Rectal smooth muscle tissue (tissue), 1 donor: ENCODE results near the gene WBP2NL.

Experiments
- H3K27ac ChIP-seq: one replicate; pipeline ENCODE4 v1.7.0; 2013; ENCODE audit warnings: low read depth, low read length, inconsistent platforms
- H3K27me3 ChIP-seq: one replicate; pipeline ENCODE4 v1.7.0; 2013; ENCODE audit warnings: low read length; ENCODE audit not compliant: control insufficient read depth, insufficient read depth
- H3K36me3 ChIP-seq: one replicate; pipeline ENCODE4 v1.7.0; 2013; ENCODE audit warnings: low read length; ENCODE audit not compliant: control insufficient read depth, insufficient read depth
- H3K4me1 ChIP-seq: one replicate; pipeline ENCODE4 v1.7.0; 2013; ENCODE audit warnings: low read length; ENCODE audit not compliant: control insufficient read depth, insufficient read depth
- H3K4me3 ChIP-seq: one replicate; pipeline ENCODE4 v1.7.0; 2013; ENCODE audit warnings: low read length
- H3K9ac ChIP-seq: one replicate; pipeline ENCODE4 v1.7.0; 2013; ENCODE audit warnings: low read length

WBP2NL gene

DNA sequence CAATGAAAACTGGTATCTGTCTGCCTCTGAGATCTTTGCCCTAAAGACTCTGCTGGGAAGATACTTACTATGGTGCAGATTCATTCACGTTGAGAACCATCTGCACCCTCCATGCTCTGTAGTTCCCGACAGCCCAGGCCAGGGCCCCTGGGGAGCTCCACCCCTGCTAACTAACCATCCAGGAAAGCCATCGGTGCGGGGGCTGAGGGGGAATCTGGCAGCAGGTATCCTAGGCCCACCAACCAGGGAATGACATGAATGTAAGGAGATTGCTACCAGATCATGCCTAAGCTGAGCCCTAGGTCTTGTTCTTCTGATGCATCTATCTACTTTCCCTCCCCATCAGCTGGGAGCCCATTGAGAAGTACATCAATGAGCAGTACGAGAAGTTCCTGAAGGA, 11.3 kb upstream of the WBP2NL start:
- H3K27ac ChIP-seq: no peak overlapping the region
- no peak overlapping the region for H3K4me3 ChIP-seq
- H3K9ac ChIP-seq: no peak overlapping the region
- H3K27me3 ChIP-seq: no peaks in the 10 kb centered on the region
- H3K4me1 ChIP-seq: no peaks in the 10 kb centered on the region
- no peaks in the 10 kb centered on the region for H3K36me3 ChIP-seq

DNA sequence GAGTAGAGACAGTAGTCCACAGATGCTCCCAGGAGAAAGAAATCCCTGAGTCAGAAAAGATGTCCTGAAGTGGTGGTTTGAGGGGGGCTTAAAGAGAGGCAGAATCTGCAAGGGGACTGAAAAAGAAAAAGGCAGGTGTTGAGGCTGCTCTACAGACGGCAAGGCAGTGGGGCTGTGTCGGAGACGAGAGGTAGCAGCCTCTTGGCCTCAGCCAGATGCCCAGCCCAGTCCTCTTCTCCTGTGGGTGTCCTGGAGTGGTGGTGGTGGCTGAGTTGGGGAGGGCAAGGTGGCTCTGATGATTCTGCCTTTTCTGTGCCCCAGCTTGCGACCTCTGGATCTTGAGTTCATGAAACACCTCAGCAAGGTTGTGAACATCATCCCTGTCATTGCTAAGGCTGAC, 9.3 kb upstream of the WBP2NL start:
- H3K27ac ChIP-seq: no peak overlapping the region
- no peaks in the 10 kb centered on the region for H3K27me3 ChIP-seq
- no peaks in the 10 kb centered on the region for H3K36me3 ChIP-seq
- H3K9ac ChIP-seq: no peak overlapping the region
- no peak overlapping the region for H3K4me3 ChIP-seq
- no peaks in the 10 kb centered on the region for H3K4me1 ChIP-seq

DNA sequence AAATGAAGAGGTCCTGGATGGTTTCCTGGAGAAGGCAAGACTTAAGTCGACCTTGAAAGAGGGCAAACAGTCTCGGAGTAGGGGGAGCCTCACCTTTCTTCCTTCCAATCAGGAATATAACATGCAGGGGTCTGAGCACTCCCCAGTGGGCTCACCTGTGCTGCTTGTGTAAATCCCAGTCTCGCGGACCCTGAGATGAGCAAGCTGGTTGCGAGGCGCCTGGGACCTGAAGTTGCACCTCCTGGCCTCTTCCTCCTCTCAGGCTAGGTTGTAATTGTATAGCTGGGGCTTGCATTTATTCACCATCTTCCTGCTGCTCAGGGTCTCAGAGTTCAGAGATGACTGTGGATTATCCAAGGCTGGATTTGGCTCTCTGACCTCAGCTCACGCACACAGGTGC, 7.5 kb upstream of the WBP2NL start:
- no peak overlapping the region for H3K4me3 ChIP-seq

GRCh38 chr22:41992496-41992895, 6.1 kb upstream of the WBP2NL start:
- H3K4me3 ChIP-seq: no peak overlapping the region
- H3K36me3 ChIP-seq: no peaks in the 10 kb centered on the region
- H3K9ac ChIP-seq: no peak overlapping the region
- no peaks in the 10 kb centered on the region for H3K4me1 ChIP-seq
- no peaks in the 10 kb centered on the region for H3K27me3 ChIP-seq
- no peak overlapping the region for H3K27ac ChIP-seq

More for the DNA sequence above, 7.5 kb upstream of the WBP2NL start:
- Histone ChIP-seq H3K9ac (no peak overlapping the region), H3K36me3 (no peaks in the 10 kb centered on the region), H3K4me1 (no peaks in the 10 kb centered on the region), H3K27ac (no peak overlapping the region), H3K27me3 (no peaks in the 10 kb centered on the region)

- Histone ChIP-seq H3K36me3 (no peaks in the 10 kb centered on the region), H3K27me3 (no peaks in the 10 kb centered on the region), H3K4me3 (no peak overlapping the region), H3K4me1 (no peaks in the 10 kb centered on the region), H3K9ac (no peak overlapping the region), H3K27ac (no peak overlapping the region)
These were observed 3.4 kb upstream of the WBP2NL start for GRCh38 chr22:41995211-41995610.

DNA sequence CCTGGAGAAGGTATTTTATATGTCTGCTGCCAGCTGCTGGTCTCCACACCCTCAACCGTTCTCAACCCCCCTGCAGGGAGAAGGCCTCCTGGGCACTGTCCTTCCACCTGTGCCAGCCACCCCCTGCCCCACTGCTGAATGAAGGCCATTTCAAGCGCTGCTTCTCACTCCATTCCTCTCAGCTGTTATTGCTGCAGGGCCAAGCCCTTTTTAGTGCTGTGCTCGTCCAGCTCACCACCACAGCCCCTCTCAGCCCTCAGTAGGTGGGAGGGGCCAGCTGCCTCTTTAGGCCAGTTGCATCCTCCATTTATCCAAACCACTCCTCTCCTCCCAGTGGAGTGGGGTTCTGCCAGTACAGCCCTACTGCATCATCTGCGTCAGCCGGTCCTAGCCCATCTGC, 1.8 kb upstream of the WBP2NL start:
- H3K27me3 ChIP-seq: no peaks in the 10 kb centered on the region
- H3K36me3 ChIP-seq: no peaks in the 10 kb centered on the region
- no peak overlapping the region for H3K27ac ChIP-seq
- no peaks in the 10 kb centered on the region for H3K4me1 ChIP-seq
- H3K9ac ChIP-seq: no peak overlapping the region
- no peak overlapping the region for H3K4me3 ChIP-seq

DNA sequence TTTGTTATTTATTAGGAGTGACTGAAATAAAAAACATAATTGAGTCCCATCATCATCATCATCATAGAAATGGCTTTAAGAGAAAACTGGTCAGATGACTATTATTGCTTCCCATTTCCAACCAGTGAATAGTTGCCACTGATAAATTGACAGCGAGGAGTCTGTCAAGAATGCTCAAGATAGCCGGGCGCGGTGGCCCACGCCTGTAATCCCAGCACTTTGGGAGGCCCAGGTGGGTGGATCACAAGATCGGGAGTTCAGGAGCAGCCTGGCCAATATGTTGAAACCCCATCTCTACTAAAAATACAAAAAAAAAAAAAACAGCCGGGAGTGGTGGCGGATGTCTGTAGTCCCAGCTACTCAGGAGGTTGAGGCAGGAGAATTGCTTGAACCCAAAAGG, 1.9 kb downstream of the WBP2NL start:
- H3K27ac ChIP-seq: no peak overlapping the region
- no peaks in the 10 kb centered on the region for H3K4me1 ChIP-seq
- H3K36me3 ChIP-seq: no peaks in the 10 kb centered on the region
- H3K9ac ChIP-seq: no peak overlapping the region
- no peak overlapping the region for H3K4me3 ChIP-seq
- H3K27me3 ChIP-seq: no peaks in the 10 kb centered on the region

GRCh38 chr22:42001121-42001520, 2.5 kb downstream of the WBP2NL start:
- H3K27me3 ChIP-seq: no peaks in the 10 kb centered on the region
- H3K4me3 ChIP-seq: no peak overlapping the region
- no peak overlapping the region for H3K9ac ChIP-seq

GRCh38 chr22:42001706-42002105, 3.1 kb downstream of the WBP2NL start:
- Histone ChIP-seq H3K4me3 (no peak overlapping the region), H3K9ac (no peak overlapping the region), H3K27me3 (no peaks in the 10 kb centered on the region), H3K27ac (no peak overlapping the region), H3K4me1 (no peaks in the 10 kb centered on the region), H3K36me3 (no peaks in the 10 kb centered on the region)

More at GRCh38 chr22:42001121-42001520, 2.5 kb downstream of the WBP2NL start:
- no peaks in the 10 kb centered on the region for H3K4me1 ChIP-seq
- H3K36me3 ChIP-seq: no peaks in the 10 kb centered on the region
- H3K27ac ChIP-seq: no peak overlapping the region

DNA sequence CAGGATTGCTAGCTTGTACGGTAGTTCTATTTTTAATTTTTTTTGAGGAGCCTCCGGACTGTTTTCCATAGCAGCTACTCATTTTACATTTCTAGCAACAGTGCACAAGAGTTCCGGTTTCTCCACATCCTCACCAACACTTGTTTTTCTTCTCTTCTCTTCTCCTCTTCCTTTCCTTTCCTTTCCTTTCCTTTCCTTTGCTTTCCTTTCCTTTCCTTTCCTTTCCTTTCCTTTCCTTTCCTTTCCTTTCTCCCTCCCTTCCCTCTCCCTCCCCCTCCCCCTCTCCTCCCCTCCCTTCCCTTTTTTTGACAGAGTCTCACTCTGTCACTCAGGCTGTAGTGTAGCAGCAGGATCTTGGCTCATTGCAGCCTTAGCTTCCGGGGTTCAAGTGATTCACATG, 9.3 kb downstream of the WBP2NL start:
- Histone ChIP-seq H3K9ac (no peak overlapping the region), H3K4me3 (no peak overlapping the region), H3K27me3 (no peaks in the 10 kb centered on the region), H3K27ac (no peak overlapping the region), H3K4me1 (no peaks in the 10 kb centered on the region), H3K36me3 (no peaks in the 10 kb centered on the region)

DNA sequence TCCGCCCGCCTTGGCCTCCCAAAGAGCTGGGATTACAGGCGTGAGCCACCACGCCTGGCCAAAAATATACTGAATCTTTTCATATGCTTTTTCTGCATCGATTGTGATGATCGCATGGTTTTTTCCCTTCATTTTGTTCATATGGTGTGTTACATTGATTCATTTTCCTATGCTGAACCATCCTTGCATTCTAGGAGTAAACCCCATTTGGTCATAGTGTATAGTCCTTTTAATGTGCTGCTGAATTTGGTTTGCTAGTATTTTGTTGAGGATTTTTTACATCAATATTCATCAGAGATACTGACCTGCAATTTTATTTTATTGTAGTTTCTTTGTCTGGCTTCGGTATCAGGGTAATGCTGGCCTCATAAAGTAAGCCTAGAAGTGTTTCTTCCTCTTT, 12.2 kb downstream of the WBP2NL start:
- no peak overlapping the region for H3K9ac ChIP-seq
- H3K27me3 ChIP-seq: no peaks in the 10 kb centered on the region
- H3K4me3 ChIP-seq: no peak overlapping the region
- no peaks in the 10 kb centered on the region for H3K4me1 ChIP-seq
- H3K27ac ChIP-seq: no peak overlapping the region
- no peaks in the 10 kb centered on the region for H3K36me3 ChIP-seq

GRCh38 chr22:42013385-42013784, 14.8 kb downstream of the WBP2NL start:
- Histone ChIP-seq H3K36me3 (no peaks in the 10 kb centered on the region), H3K4me1 (no peaks in the 10 kb centered on the region), H3K27me3 (no peaks in the 10 kb centered on the region), H3K4me3 (no peak overlapping the region), H3K27ac (no peak overlapping the region), H3K9ac (no peak overlapping the region)

DNA sequence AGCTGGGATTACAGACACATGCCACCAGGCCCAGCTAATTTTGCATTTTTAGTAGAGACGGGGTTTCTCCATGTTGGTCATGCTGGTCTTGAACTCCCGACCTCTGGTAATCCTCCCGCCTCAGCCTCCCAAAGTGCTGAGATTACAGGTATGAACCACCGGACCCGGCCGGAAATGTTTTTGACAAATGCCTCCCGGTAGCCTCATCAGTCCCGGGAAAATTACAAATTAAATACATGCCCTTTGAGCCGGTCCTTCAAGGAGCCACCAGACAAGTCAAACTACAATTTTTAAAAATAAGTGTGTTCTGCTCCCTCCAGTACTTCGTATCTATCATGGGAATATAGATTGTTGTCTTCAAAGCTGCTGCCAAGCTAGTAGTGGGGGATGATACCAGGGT, 17.5 kb downstream of the WBP2NL start:
- no peak overlapping the region for H3K4me3 ChIP-seq
- no peaks in the 10 kb centered on the region for H3K4me1 ChIP-seq
- H3K27ac ChIP-seq: no peak overlapping the region
- H3K27me3 ChIP-seq: no peaks in the 10 kb centered on the region
- no peak overlapping the region for H3K9ac ChIP-seq
- no peaks in the 10 kb centered on the region for H3K36me3 ChIP-seq
